NCI-H460 (cell line): ENCODE data around the gene PDIA2. TPM values are rescaled to one million over a fixed set of nuclear protein-coding genes. Genes with fewer than 3 reads are reported as not detected.
"Not testable (repeated sequence)": the region's sequence is repeated elsewhere in the genome, so short reads cannot be mapped to it uniquely, and the experiment has no call there.

Experiments
- DNase-seq: peaks from one replicate; pipeline ENCODE4 v3.0.0-alpha.2; 2016; ENCODE audit warnings: low read depth; ENCODE audit errors: extremely low read depth
- total RNA-seq: library from RNA; depleted of rRNA; stranded (reverse); fragments of >200 nt; shearing (Covaris generic); gene quantifications from 2 replicates; pipeline ENCODE4 v1.2.3, GENCODE V29; 2014; rRNA removed

PDIA2 gene
- total RNA-seq, 1 experiment from 2014 or later = 0.64 TPM

- DNase-seq = no peak
Observed at GRCh38 chr16:322476-323143, 39.6 kb downstream of the PDIA2 start.

DNA sequence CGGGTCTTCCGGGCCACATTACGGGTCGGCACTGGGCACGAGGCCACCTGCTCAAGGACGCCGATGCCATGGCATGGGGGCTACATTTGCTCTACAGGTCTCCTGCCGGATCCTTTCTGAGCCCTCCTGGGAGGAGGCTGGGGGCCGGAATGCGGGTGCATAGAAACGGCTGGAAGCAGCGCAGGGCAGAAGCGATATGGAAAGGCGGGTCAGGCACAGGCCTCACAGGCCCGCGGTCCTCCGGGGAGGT lies 41.2 kb downstream of the PDIA2 start:
- no peak for DNase-seq

DNA sequence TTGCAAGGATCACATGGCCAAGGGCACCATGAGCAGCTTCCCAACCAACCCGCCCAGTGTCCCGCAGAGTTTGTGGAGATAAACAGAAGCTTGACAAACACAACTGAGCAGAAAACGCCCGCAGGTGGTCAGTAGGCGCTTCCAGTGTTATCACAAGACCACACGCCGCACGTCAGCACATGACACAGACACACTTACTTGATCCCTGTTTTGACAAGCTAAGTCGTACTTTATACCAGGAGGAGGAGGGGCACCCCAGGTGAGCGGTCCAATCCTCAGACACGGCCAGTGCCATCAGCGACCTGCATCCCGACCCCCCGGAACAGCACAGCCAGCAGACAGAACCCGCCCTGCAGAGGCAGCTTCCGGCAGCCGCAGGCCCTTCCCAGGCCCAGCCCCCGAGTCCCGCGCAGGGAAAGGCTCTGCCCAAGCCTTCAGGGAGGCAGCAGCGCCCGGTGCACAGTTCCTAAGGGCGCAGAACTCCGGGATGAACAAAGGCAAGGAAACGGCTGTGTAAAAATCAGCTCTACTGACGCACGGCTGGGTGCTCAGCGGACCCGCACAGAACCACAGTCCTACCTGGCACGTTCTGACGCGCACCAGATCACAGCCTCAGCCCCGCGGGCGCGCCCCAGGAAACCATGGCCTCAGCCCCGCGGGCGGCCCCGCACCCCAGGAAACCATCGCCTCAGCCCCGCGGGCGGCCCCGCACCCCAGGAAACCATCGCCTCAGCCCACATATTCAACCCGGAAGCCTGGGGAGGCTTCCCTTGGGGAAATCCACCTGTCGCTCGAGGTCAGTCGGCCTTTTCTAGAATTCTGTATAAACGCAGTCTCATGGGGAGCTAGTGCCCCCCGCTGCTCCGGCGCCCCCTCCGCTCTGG lies 41.7 kb downstream of the PDIA2 start:
- DNase-seq = no peak

GRCh38 chr16:325375-326145 lies 42.6 kb downstream of the PDIA2 start:
- DNase-seq = no peak

GRCh38 chr16:330741-331140 lies 47.8 kb downstream of the PDIA2 start:
- no peak for DNase-seq

GRCh38 chr16:331181-331814 lies 48.3 kb downstream of the PDIA2 start:
- not testable (repeated sequence) for DNase-seq

GRCh38 chr16:333406-334094 lies 50.6 kb downstream of the PDIA2 start:
- no peak for DNase-seq

- not testable (repeated sequence) for DNase-seq
Observed at GRCh38 chr16:334164-334832, 51.3 kb downstream of the PDIA2 start.

DNA sequence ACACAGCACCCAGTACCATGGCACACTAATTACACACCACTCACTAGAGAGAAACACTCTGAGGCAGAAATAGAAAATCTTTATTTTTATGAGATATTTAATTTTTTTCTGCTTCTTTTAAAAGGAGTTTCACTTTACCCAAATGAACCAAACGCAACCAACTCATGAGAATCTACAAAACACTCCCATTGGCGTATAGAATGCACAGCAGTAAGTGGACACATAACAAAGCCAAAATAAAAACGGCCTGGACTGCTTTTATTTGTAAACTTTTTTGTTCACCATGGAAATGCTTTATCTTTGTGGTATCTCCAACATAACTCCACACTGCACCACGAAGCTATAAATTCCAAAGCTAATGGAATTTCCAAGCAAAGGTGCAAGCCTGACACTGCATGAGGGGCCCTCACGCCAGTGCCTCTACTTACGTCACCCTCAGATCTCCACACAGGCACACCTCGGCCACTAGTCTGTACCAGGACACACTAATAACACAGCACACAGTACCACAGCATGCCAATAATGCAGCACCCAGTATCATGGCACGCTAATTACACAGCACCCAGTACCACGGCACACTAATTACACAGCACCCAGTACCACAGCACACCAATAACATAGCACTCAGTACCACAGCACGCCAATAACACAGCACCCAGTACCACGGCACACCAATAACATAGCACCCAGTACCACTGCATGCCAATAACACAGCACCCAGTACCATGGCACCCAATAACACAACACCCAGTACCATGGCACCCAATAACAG lies 52.1 kb downstream of the PDIA2 start:
- not testable (repeated sequence) for DNase-seq

DNA sequence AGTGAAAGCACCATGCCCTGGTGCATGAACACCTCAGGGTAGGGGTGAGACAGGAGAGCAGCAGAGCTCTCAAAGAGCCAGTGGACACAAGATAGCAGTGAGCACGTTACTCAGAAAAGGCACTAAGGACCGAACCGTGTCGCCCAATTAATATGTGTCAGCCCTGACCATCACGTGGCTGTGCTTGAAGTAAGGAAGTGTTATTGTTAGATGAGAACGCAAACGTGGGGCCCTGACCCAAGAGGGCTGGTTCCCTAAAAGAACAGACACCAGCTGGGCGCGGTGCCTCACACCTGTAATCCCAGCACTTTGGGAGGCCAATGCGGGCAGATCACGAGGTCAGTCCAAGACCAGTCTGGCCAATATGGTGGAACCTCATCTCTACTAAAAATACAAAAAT lies 53.3 kb downstream of the PDIA2 start:
- DNase-seq = no peak

Other genes with a start within 250 kb of the PDIA2 start
- gene POLR3K, start 229.6 kb upstream of the PDIA2 start, total RNA-seq = 12.6 and 13.3 TPM in 2 replicates
- gene SNRNP25, start 229.3 kb upstream of the PDIA2 start, total RNA-seq = 10.6 and 15.5 TPM in 2 replicates
- 22.2 and 23.3 TPM in 2 replicates for gene RHBDF1, start 210.5 kb upstream of the PDIA2 start, total RNA-seq
- 84.4 and 136 TPM in 2 replicates for gene MPG, start 204.9 kb upstream of the PDIA2 start, total RNA-seq
- gene NPRL3, start 144.5 kb upstream of the PDIA2 start, total RNA-seq = 20.9 and 21.3 TPM in 2 replicates
- gene HBZ, start 130.5 kb upstream of the PDIA2 start, total RNA-seq = not detected in 2 replicates
- not detected in 2 replicates for gene HBM, start 117.2 kb upstream of the PDIA2 start, total RNA-seq
- gene HBA2, start 110.3 kb upstream of the PDIA2 start, total RNA-seq = not detected in 2 replicates
- 2.2 TPM in 1 of 2 replicates, not detected in the other for gene HBA1, start 106.5 kb upstream of the PDIA2 start, total RNA-seq
- gene HBQ1, start 102.7 kb upstream of the PDIA2 start, total RNA-seq = 1.5 and 2.4 TPM in 2 replicates
- gene LUC7L, start 53.7 kb upstream of the PDIA2 start, total RNA-seq = 38.4 and 40.8 TPM in 2 replicates
- 41.5 and 45.8 TPM in 2 replicates for gene FAM234A, start 48.3 kb upstream of the PDIA2 start, total RNA-seq
- 6.6 and 6.9 TPM in 2 replicates for gene RGS11, start 7.2 kb upstream of the PDIA2 start, total RNA-seq
- gene ARHGDIG, start 2.6 kb upstream of the PDIA2 start, total RNA-seq = 2.5 and 2.9 TPM in 2 replicates
- 35.7 and 38.3 TPM in 2 replicates for gene AXIN1, start 69.6 kb downstream of the PDIA2 start, total RNA-seq
- 100 and 116 TPM in 2 replicates for gene MRPL28, start 87.4 kb downstream of the PDIA2 start, total RNA-seq
- gene PGAP6, start 98.8 kb downstream of the PDIA2 start, total RNA-seq = 29.6 and 34.7 TPM in 2 replicates
- 170 and 201 TPM in 2 replicates for gene NME4, start 114.0 kb downstream of the PDIA2 start, total RNA-seq
- 15.7 and 16.9 TPM in 2 replicates for gene DECR2, start 118.7 kb downstream of the PDIA2 start, total RNA-seq
- gene RAB11FIP3, start 142.5 kb downstream of the PDIA2 start, total RNA-seq = 20.8 and 22.4 TPM in 2 replicates
- gene CAPN15, start 244.5 kb downstream of the PDIA2 start, total RNA-seq = 32.4 and 41.4 TPM in 2 replicates